ENCODE measurements around the gene ZC3H7B. TPM values are rescaled to one million over a fixed set of nuclear protein-coding genes. Genes with fewer than 3 reads are reported as not detected.

ZC3H7B gene
- total and polyA plus RNA-seq, 2 experiments from 2014 or later: 5.4 to 54.9 TPM

GRCh38 chr22:41403532-41404318 is 102.4 kb downstream of the ZC3H7B start:
- H3K9me2 ChIP-seq (ENCODE audit: insufficient read depth): no peaks in the 10 kb centered on the region
- H3K27me3 ChIP-seq (replicated peaks; ENCODE audit: insufficient read depth): no peaks in the 10 kb centered on the region
- no peaks in the 10 kb centered on the region for H3K9me3 ChIP-seq (ENCODE audit: low read depth)
- no peak overlapping the region for H3K9ac ChIP-seq
- no peak overlapping the region for H3K4me2 ChIP-seq (ENCODE audit: unreplicated experiment)
- H4K20me1 ChIP-seq (ENCODE audit: insufficient read depth): no peaks in the 10 kb centered on the region
- H2AFZ ChIP-seq: peak overlapping the region; percentile 47
- peaks cover 12% of the 10 kb centered on the region for H3K4me1 ChIP-seq (ENCODE audit: insufficient read depth)
- peak; percentile 92 for DNase-seq
- TF ChIP-seq EZH2 (IDR thresholded peaks at IDR 0.05; ENCODE audit: insufficient read depth, poor library complexity, severe bottlenecking) (no peak), EZH2phosphoT487 (IDR thresholded peaks at IDR 0.05; ENCODE audit: insufficient read depth, low read depth) (no peak)
- H3K79me2 ChIP-seq (ENCODE audit: insufficient read depth): no peaks in the 10 kb centered on the region
- H3K27ac ChIP-seq: no peak overlapping the region
- no peaks in the 10 kb centered on the region for H3K36me3 ChIP-seq (ENCODE audit: low read depth)
- in situ Hi-C loops (cut with MboI): loop anchor here (10.0 kb wide), 1 partner anchor 111 kb away; no protein-coding TSS in a partner anchor
- no peak overlapping the region for H3K4me3 ChIP-seq
- 14% methylated on average over 18 of the region's 18 CpGs for WGBS, 2 experiments (ENCODE audit: low coverage in 1 of 2, low lambda C conversion rate in 2 of 2, missing lambda C conversion rate in 2 of 2)
- H3F3A ChIP-seq (ENCODE audit: insufficient read depth): no peaks in the 10 kb centered on the region

- in situ Hi-C loops (cut with MboI): loop anchor here (10.0 kb wide), 1 partner anchor 109 kb away; no protein-coding TSS in a partner anchor
- WGBS, 2 experiments (ENCODE audit: low coverage in 1 of 2, low lambda C conversion rate in 2 of 2, missing lambda C conversion rate in 2 of 2): 94 to 97% methylated on average over 7 to 8 of the region's 8 CpGs
Measured at GRCh38 chr22:41405588-41405987, 104.3 kb downstream of the ZC3H7B start.

GRCh38 chr22:41406410-41406809 is 105.1 kb downstream of the ZC3H7B start:
- Histone ChIP-seq H3K4me3 (no peak overlapping the region), H3K9ac (no peak overlapping the region), H3K9me3 (ENCODE audit: low read depth) (no peaks in the 10 kb centered on the region), H4K20me1 (ENCODE audit: insufficient read depth) (no peaks in the 10 kb centered on the region), H2AFZ (no peak overlapping the region), H3K79me2 (ENCODE audit: insufficient read depth) (no peaks in the 10 kb centered on the region), H3K36me3 (ENCODE audit: low read depth) (no peaks in the 10 kb centered on the region), H3K27ac (no peak overlapping the region), H3K27me3 (replicated peaks; ENCODE audit: insufficient read depth) (no peaks in the 10 kb centered on the region), H3K9me2 (ENCODE audit: insufficient read depth) (no peaks in the 10 kb centered on the region), H3F3A (ENCODE audit: insufficient read depth) (no peaks in the 10 kb centered on the region), H3K4me1 (ENCODE audit: insufficient read depth) (peaks cover 12% of the 10 kb centered on the region), H3K4me2 (ENCODE audit: unreplicated experiment) (no peak overlapping the region)
- TF ChIP-seq EZH2phosphoT487 (IDR thresholded peaks at IDR 0.05; ENCODE audit: insufficient read depth, low read depth) (no peak), EZH2 (IDR thresholded peaks at IDR 0.05; ENCODE audit: insufficient read depth, poor library complexity, severe bottlenecking) (no peak)
- in situ Hi-C loops (cut with MboI): loop anchor here (10.0 kb wide), 1 partner anchor 108 kb away; no protein-coding TSS in a partner anchor
- DNase-seq: no peak

More at GRCh38 chr22:41405588-41405987, 104.3 kb downstream of the ZC3H7B start:
- Histone ChIP-seq H3K27ac (no peak overlapping the region), H3K9me2 (ENCODE audit: insufficient read depth) (no peaks in the 10 kb centered on the region), H3K79me2 (ENCODE audit: insufficient read depth) (no peaks in the 10 kb centered on the region), H3K9me3 (ENCODE audit: low read depth) (no peaks in the 10 kb centered on the region), H3K4me2 (ENCODE audit: unreplicated experiment) (no peak overlapping the region), H3K4me3 (no peak overlapping the region), H3F3A (ENCODE audit: insufficient read depth) (no peaks in the 10 kb centered on the region), H4K20me1 (ENCODE audit: insufficient read depth) (no peaks in the 10 kb centered on the region), H3K36me3 (ENCODE audit: low read depth) (no peaks in the 10 kb centered on the region), H3K9ac (no peak overlapping the region), H3K4me1 (ENCODE audit: insufficient read depth) (peaks cover 12% of the 10 kb centered on the region), H3K27me3 (replicated peaks; ENCODE audit: insufficient read depth) (no peaks in the 10 kb centered on the region), H2AFZ (no peak overlapping the region)
- TF ChIP-seq EZH2 (IDR thresholded peaks at IDR 0.05; ENCODE audit: insufficient read depth, poor library complexity, severe bottlenecking): no peak
- TF ChIP-seq EZH2phosphoT487 (IDR thresholded peaks at IDR 0.05; ENCODE audit: insufficient read depth, low read depth): no peak
- DNase-seq: no peak

GRCh38 chr22:41407433-41407832 is 106.1 kb downstream of the ZC3H7B start:
- Histone ChIP-seq H3F3A (ENCODE audit: insufficient read depth) (no peaks in the 10 kb centered on the region), H3K4me2 (ENCODE audit: unreplicated experiment) (no peak overlapping the region), H4K20me1 (ENCODE audit: insufficient read depth) (no peaks in the 10 kb centered on the region), H2AFZ (no peak overlapping the region), H3K9me2 (ENCODE audit: insufficient read depth) (no peaks in the 10 kb centered on the region), H3K36me3 (ENCODE audit: low read depth) (no peaks in the 10 kb centered on the region), H3K27ac (no peak overlapping the region), H3K9ac (no peak overlapping the region), H3K4me3 (no peak overlapping the region), H3K27me3 (replicated peaks; ENCODE audit: insufficient read depth) (no peaks in the 10 kb centered on the region), H3K79me2 (ENCODE audit: insufficient read depth) (no peaks in the 10 kb centered on the region), H3K9me3 (ENCODE audit: low read depth) (no peaks in the 10 kb centered on the region), H3K4me1 (ENCODE audit: insufficient read depth) (peaks cover 4% of the 10 kb centered on the region)
- in situ Hi-C loops (cut with MboI): loop anchor here (10.0 kb wide), 1 partner anchor 107 kb away; no protein-coding TSS in a partner anchor
- TF ChIP-seq EZH2 (IDR thresholded peaks at IDR 0.05; ENCODE audit: insufficient read depth, poor library complexity, severe bottlenecking): no peak
- no peak for TF ChIP-seq EZH2phosphoT487 (IDR thresholded peaks at IDR 0.05; ENCODE audit: insufficient read depth, low read depth)
- 57 to 69% methylated on average over 3 of the region's 3 CpGs for WGBS, 2 experiments (ENCODE audit: low coverage in 1 of 2, low lambda C conversion rate in 2 of 2, missing lambda C conversion rate in 2 of 2)
- DNase-seq: no peak
